GM23338 (cell line): ENCODE results near the gene PPP1R18. TPM values are rescaled to one million over a fixed set of nuclear protein-coding genes. Genes with fewer than 3 reads are reported as not detected.
"Not testable (repeated sequence)": the region's sequence is repeated elsewhere in the genome, so short reads cannot be mapped to it uniquely, and the experiment has no call there.

ENCODE experiments used
- ATAC-seq: fragments of 200-7000 bp; cut with Tn5 transposase; 3 replicates; pipeline ENCODE4 v1.9.1; 2020
- DNase-seq: peaks from one replicate; pipeline ENCODE4 v3.0.0-alpha.2; 2015; ENCODE audit warnings: low spot score
- H2AFZ ChIP-seq: fragments of 200-600 bp; sonication (generic); 2 replicates; pipeline ENCODE4 v1.8.0; 2016; ENCODE audit warnings: antibody characterized with exemption, mild to moderate bottlenecking, moderate library complexity
- H3F3A ChIP-seq: fragments of 200-600 bp; sonication (generic); replicated peaks from 2 replicates; pipeline ENCODE4 v1.8.0; 2017; ENCODE audit warnings: antibody characterized with exemption, mixed run types, low read depth
- H3K27ac ChIP-seq: fragments of 200-600 bp; sonication (generic); 2 replicates; pipeline ENCODE4 v1.6.1; 2016; ENCODE audit warnings: low read depth
- H3K27me3 ChIP-seq: fragments of 200-600 bp; sonication (generic); 2 replicates; pipeline ENCODE4 v1.8.0; 2016; ENCODE audit warnings: mild to moderate bottlenecking, mixed run types, moderate library complexity; ENCODE audit not compliant: insufficient read depth
- H3K36me3 ChIP-seq: fragments of 200-600 bp; sonication (generic); 2 replicates; pipeline ENCODE4 v1.8.0; 2016; ENCODE audit warnings: mild to moderate bottlenecking; ENCODE audit not compliant: insufficient read depth
- H3K4me1 ChIP-seq: fragments of 200-600 bp; sonication (generic); 2 replicates; pipeline ENCODE4 v1.8.0; 2016; ENCODE audit warnings: mild to moderate bottlenecking, moderate library complexity; ENCODE audit not compliant: insufficient read depth
- H3K4me2 ChIP-seq: fragments of 200-600 bp; sonication (generic); 2 replicates; pipeline ENCODE4 v1.7.1; 2017; ENCODE audit warnings: mixed run types
- H3K4me3 ChIP-seq: fragments of 200-600 bp; sonication (generic); 2 replicates; pipeline ENCODE4 v1.6.1; 2016; ENCODE audit warnings: mixed run types
- H3K79me2 ChIP-seq: fragments of 200-600 bp; sonication (generic); replicated peaks from 2 replicates; pipeline ENCODE4 v1.8.0; 2017; ENCODE audit warnings: mild to moderate bottlenecking; ENCODE audit not compliant: insufficient read depth
- H3K9me2 ChIP-seq: fragments of 200-600 bp; sonication (generic); 2 replicates; pipeline ENCODE4 v1.8.0; 2017; ENCODE audit not compliant: insufficient read depth
- H4K20me1 ChIP-seq: fragments of 200-600 bp; sonication (generic); replicated peaks from 2 replicates; pipeline ENCODE4 v1.8.0; 2017; ENCODE audit warnings: mild to moderate bottlenecking; ENCODE audit not compliant: insufficient read depth
- H3K27ac Mint-ChIP-seq: 2 replicates; pipeline ENCODE4 v1.8.0; 2020; ENCODE audit warnings: inconsistent platforms, mild to moderate bottlenecking, moderate library complexity, mixed read lengths
- H3K27me3 Mint-ChIP-seq: 3 replicates; pipeline ENCODE4 v1.8.0; 2022; ENCODE audit warnings: low read depth, mild to moderate bottlenecking, moderate library complexity, mixed read lengths, inconsistent platforms; ENCODE audit not compliant: insufficient read depth, poor library complexity
- H3K36me3 Mint-ChIP-seq: 3 replicates; pipeline ENCODE4 v1.8.0; 2021; ENCODE audit warnings: low read depth, mild to moderate bottlenecking, inconsistent platforms, moderate library complexity, mixed read lengths
- H3K4me1 Mint-ChIP-seq: 3 replicates; pipeline ENCODE4 v1.8.0; 2020; ENCODE audit warnings: mild to moderate bottlenecking, inconsistent platforms, mixed read lengths
- H3K4me3 Mint-ChIP-seq: 3 replicates; pipeline ENCODE4 v1.8.0; 2021; ENCODE audit warnings: moderate library complexity, mild to moderate bottlenecking, inconsistent platforms, mixed read lengths
- H3K9me3 Mint-ChIP-seq: 3 replicates; pipeline ENCODE4 v1.8.0; 2020; ENCODE audit warnings: moderate library complexity, mild to moderate bottlenecking, inconsistent platforms, mixed read lengths
- CTCF ChIP-seq, 2 experiments: fragments of 200-600 bp in 1 of 2; sonication (generic) in 1 of 2; conservative IDR thresholded peaks; 2 replicates each; pipeline versions ENCODE4 v1.5.1 to v1.6.1; 2016 to 2017; ENCODE audit warnings: antibody characterized with exemption in 2 of 2, low read depth in 2 of 2, mild to moderate bottlenecking in 2 of 2, moderate library complexity in 1 of 2
- EZH2phosphoT487 ChIP-seq: fragments of 200-600 bp; sonication (generic); IDR thresholded peaks from one replicate; pipeline ENCODE4 v1.8.1; 2018; ENCODE audit warnings: antibody characterized with exemption; ENCODE audit not compliant: unreplicated experiment
- JUNB ChIP-seq: IDR thresholded peaks from one replicate; pipeline ENCODE4 v1.6.1; 2016; ENCODE audit warnings: antibody characterized with exemption; ENCODE audit not compliant: unreplicated experiment
- POLR2AphosphoS5 ChIP-seq: IDR thresholded peaks from 2 replicates; pipeline ENCODE4 v1.6.1; 2016; ENCODE audit warnings: antibody characterized with exemption, low read depth
- ZNF462 ChIP-seq: fragments of 250-450 bp; sonication (Bioruptor Pico); IDR thresholded peaks from 2 replicates; pipeline ENCODE4 v1.5.0; 2020; ENCODE audit warnings: mild to moderate bottlenecking, moderate library complexity
- polyA plus RNA-seq: library from polyadenylated mRNA; unstranded; fragments of >200 nt; fragmentation: Nextera tagmentation; extraction: Ambion mirVana; gene quantifications from 2 replicates; pipeline ENCODE4 v1.2.1, GENCODE V29; 2016
- total RNA-seq: library from RNA; depleted of rRNA; stranded (reverse); fragments of >200 nt; shearing (Covaris generic); gene quantifications from 2 replicates; pipeline ENCODE4 v1.2.3, GENCODE V29; 2014

PPP1R18 gene
- total and polyA plus RNA-seq, 2 experiments from 2014 or later: 17.1 to 19.2 TPM

GRCh38 chr6:30722280-30723112 lies 36.1 kb upstream of the PPP1R18 start:
- no peak for TF ChIP-seq JUNB
- no peak for TF ChIP-seq EZH2phosphoT487
- TF ChIP-seq ZNF462 (CRISPR knock-in tag): no peak
- TF ChIP-seq CTCF (conservative IDR thresholded peaks at IDR 0.05; ENCODE audit: low read depth in 2 of 2): peak; percentile 86 to 98
- TF ChIP-seq POLR2AphosphoS5: peak; percentile 41
- Histone ChIP-seq H3F3A (peaks cover 65% of the 10 kb centered on the region), H3K79me2 (peaks cover 46% of the 10 kb centered on the region), H3K4me3 (peak overlapping the region; percentile 94), H3K9me2 (no peaks in the 10 kb centered on the region), H3K4me1 (peaks cover 6% of the 10 kb centered on the region), H3K36me3 (peaks cover 34% of the 10 kb centered on the region), H4K20me1 (peaks cover 31% of the 10 kb centered on the region), H3K27ac (peak overlapping the region; percentile 96), H3K4me2 (peak overlapping the region; percentile 88), H3K27me3 (no peaks in the 10 kb centered on the region), H2AFZ (no peak overlapping the region)
- DNase-seq: peak; percentile 85
- H3K36me3 Mint-ChIP-seq: peaks cover 65% of the 10 kb centered on the region
- peaks cover 63% of the 10 kb centered on the region for H3K27me3 Mint-ChIP-seq
- peaks cover 41% of the 10 kb centered on the region for H3K4me1 Mint-ChIP-seq
- ATAC-seq: peak; percentile 2
- peak overlapping the region; percentile 100 for H3K4me3 Mint-ChIP-seq
- H3K27ac Mint-ChIP-seq: peak overlapping the region; percentile 100
- H3K9me3 Mint-ChIP-seq: peaks cover 12% of the 10 kb centered on the region; the same call in 2 of the 3 replicates

GRCh38 chr6:30722025-30722279 lies 35.5 kb upstream of the PPP1R18 start:
- H3K36me3 Mint-ChIP-seq: peaks cover 65% of the 10 kb centered on the region
- H3K9me3 Mint-ChIP-seq: peaks cover 13% of the 10 kb centered on the region; the same call in 2 of the 3 replicates
- H3K27me3 Mint-ChIP-seq: peaks cover 63% of the 10 kb centered on the region

More at GRCh38 chr6:30722025-30722279, 35.5 kb upstream of the PPP1R18 start:
- Histone ChIP-seq H4K20me1 (peaks cover 31% of the 10 kb centered on the region), H3K4me2 (peak overlapping the region; percentile 88), H3F3A (peaks cover 59% of the 10 kb centered on the region), H3K27ac (peak overlapping the region; percentile 96), H3K4me3 (peak overlapping the region; percentile 94), H3K36me3 (peaks cover 34% of the 10 kb centered on the region), H3K79me2 (peaks cover 46% of the 10 kb centered on the region)
- DNase-seq, H3K4me1 ChIP-seq, H2AFZ ChIP-seq, ATAC-seq, H3K27me3 ChIP-seq, H3K9me2 ChIP-seq: not testable (repeated sequence)
- H3K4me3 Mint-ChIP-seq: peak overlapping the region; percentile 100
- H3K4me1 Mint-ChIP-seq: peaks cover 41% of the 10 kb centered on the region
- peak overlapping the region; percentile 100 for H3K27ac Mint-ChIP-seq
